Lower leg skin (tissue), 3 donors: ENCODE data around the gene FAF2.

Experiments
- CTCF ChIP-seq, 3 donors: fragments of 450-650 bp; IDR thresholded peaks; one replicate each; pipeline ENCODE4 v1.5.1; 2016; ENCODE audit warnings: antibody characterized with exemption in 3 of 3, mild to moderate bottlenecking in 3 of 3, moderate library complexity in 2 of 3
- POLR2A ChIP-seq, 2 donors: fragments of 450-650 bp; IDR thresholded peaks; one replicate each; pipeline ENCODE4 v1.6.1; 2016 to 2017; ENCODE audit warnings: antibody characterized with exemption in 2 of 2, mild to moderate bottlenecking in 1 of 2, moderate library complexity in 1 of 2

GRCh38 chr5:176532795-176533194 lies 84.6 kb downstream of the FAF2 start:
- TF ChIP-seq POLR2A (IDR thresholded peaks at IDR 0.05) (no peak), CTCF (IDR thresholded peaks at IDR 0.05) (no peak)
